ENCODE data around the gene TCFL5.

DNA sequence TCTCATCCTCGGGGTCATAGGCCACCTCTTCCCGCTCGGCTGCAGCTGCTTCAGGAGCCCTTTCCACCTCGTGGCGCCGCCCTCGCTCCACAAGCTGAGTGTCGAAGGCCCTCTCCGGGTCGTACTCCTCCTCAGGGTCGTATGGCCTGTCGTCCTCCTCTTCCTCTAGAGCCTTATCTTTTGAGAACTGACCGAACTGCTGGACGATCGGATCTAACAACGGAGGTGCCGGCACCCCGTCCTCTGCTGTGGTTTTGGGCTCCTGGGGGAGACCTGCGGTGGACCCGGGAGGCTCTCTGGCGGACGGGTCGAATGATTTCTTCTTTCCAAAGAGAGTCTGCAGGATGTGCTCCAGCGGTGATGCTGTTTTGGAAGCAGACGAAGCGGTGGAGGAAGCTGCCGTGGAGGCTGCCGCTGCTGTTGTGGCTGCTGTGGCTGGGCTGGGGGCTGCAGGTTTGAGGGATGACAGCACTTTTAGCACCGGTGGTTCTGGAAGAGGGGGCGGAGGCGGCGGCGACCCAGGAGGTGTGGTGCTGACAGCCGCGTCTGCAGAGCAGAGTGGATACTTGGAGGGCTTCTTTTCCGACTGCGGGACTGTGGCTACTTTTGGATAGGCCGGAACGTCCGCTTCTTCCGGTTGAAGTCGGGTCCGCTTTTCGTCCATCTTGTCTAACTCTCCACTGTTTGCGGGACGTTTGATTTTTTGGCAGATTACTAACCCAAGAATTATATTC lies 20.2 kb upstream of the TCFL5 start:
- TF ChIP-seq, protein P1, sequence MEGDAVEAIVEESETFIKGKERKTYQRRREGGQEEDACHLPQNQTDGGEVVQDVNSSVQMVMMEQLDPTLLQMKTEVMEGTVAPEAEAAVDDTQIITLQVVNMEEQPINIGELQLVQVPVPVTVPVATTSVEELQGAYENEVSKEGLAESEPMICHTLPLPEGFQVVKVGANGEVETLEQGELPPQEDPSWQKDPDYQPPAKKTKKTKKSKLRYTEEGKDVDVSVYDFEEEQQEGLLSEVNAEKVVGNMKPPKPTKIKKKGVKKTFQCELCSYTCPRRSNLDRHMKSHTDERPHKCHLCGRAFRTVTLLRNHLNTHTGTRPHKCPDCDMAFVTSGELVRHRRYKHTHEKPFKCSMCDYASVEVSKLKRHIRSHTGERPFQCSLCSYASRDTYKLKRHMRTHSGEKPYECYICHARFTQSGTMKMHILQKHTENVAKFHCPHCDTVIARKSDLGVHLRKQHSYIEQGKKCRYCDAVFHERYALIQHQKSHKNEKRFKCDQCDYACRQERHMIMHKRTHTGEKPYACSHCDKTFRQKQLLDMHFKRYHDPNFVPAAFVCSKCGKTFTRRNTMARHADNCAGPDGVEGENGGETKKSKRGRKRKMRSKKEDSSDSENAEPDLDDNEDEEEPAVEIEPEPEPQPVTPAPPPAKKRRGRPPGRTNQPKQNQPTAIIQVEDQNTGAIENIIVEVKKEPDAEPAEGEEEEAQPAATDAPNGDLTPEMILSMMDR (IDR thresholded peaks at IDR 0.05): no peak
- no peak for TF ChIP-seq POLR2A (IDR thresholded peaks at IDR 0.05)
